Esophagus squamous epithelium (tissue), 4 donors: Measurements from ENCODE around the gene RNF212.

Experiments used
- CTCF ChIP-seq, 6 experiments: fragments of 450-650 bp in 4 of 6; fragments of 200-600 bp in 2 of 6; sonication (generic) in 2 of 6; IDR thresholded peaks; one replicate each; pipeline ENCODE4 v1.5.1; 2016 to 2019; ENCODE audit warnings: antibody characterized with exemption in 6 of 6, mild to moderate bottlenecking in 4 of 6, moderate library complexity in 4 of 6
- POLR2A ChIP-seq, 4 donors: fragments of 450-650 bp; IDR thresholded peaks; one replicate each; pipeline ENCODE4 v1.6.1; 2017; ENCODE audit warnings: antibody characterized with exemption in 4 of 4, mild to moderate bottlenecking in 4 of 4, moderate library complexity in 3 of 4

- TF ChIP-seq POLR2A (IDR thresholded peaks at IDR 0.05), result no peak
- no peak for TF ChIP-seq CTCF (IDR thresholded peaks at IDR 0.05)
Measured at GRCh38 chr4:1080961-1081688, 32.2 kb downstream of the RNF212 start.
